ENCODE results near the gene DRAP1.

DRAP1 gene

DNA sequence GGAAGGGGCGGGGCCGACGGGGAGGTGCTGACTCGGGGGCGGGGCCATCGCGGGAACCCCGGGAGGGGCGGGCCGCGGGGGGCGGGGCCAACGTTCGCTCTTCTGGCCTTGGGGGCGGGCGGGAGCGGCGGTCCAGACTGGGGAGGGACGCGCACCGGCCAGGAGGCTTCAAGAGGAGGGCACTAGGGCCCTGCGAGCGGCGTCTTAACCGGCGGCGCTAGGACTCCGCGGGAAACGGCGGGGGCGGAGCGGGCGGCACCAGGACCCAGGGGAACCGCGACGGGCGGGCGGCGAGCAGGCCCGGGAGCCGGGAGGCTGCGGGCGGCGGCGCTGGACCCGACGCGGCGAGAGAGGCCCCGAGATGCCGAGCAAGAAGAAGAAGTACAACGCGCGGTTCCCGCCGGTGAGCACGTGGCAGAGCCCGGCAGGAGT is at the start of gene DRAP1:
Gene DRAP1 (plus strand): TSS at position 286 of the 432 bp plus-strand sequence. CDS start 76 bp downstream, at position 362.
- peak; percentile 98 to 99 for DNase-seq

- DNase-seq: no peak
These were observed 49.5 kb upstream of the DRAP1 start for GRCh38 chr11:65869643-65870306.

DNA sequence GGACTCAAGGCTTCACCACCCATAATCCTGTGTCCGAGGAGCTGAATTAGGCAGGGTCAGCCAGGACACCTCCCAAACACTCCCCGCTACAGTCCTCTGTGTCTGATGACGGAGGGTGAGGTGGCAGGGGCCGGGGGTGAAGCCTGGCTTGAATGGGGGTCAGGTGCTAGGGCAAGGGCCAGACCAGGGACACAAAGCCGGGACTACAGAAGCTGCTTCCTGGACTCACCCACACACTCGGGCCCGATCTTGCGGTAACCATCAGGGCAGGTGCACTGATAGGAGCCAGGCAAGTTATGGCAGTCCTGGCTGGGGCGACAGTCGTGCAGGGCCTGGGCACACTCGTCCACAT is 48.9 kb upstream of the DRAP1 start:
- no peak for DNase-seq

DNA sequence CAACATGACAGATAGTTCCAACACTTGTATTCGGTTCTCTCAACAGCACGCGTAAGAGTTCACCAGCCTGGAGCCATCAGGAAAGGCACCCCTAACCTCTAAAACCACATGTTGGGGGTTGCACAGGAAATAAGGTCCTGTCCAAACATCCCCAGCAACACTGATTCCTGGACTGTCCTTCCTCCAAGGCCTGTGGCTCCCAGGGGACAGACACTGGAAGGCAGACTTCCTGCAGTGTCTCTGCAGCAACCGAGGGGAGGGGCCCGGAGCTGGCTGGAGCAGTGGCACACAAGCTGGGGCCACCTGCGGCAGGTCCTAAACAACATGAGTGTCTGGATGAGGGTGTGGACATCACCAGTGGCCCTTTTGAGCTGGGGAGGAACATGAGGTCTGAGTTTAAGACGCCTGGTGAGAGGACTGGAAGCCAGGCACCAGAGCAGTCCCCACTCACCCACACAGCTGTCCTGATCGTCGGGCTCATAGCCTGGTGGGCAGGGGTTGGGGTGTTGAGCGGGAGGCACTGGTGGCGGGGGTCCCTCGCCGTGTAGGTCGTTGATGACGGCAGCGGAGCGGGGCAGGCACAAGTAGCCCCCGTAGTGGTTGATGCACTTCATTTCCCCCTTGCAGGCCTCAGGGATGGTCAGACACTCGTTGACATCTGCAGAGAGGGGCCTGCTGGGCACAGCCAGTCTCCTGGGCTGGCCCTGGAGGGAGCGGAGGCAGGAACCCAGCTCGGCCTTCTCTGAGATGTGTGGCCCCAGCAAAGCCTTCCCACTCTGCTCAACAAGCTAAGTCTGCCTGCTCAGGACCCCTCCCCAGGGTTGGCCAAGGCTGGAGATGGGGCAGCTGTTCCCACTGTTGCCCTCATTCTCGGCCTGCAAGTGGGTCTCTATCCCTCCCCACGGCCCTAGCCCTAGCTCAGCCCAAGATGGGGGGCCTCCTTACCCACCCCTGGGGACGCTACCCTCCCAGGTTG is 48.2 kb upstream of the DRAP1 start:
- DNase-seq: no peak

- DNase-seq: no peak
These were observed 47.2 kb upstream of the DRAP1 start for GRCh38 chr11:65871811-65872548.

- no peak for DNase-seq
These were observed 46.5 kb upstream of the DRAP1 start, which contains the start of gene EFEMP2 for GRCh38 chr11:65872586-65873317. TSS of gene EFEMP2 (minus strand) at chr11:65872800. CDS start at chr11:65872354, 446 bp downstream.

DNA sequence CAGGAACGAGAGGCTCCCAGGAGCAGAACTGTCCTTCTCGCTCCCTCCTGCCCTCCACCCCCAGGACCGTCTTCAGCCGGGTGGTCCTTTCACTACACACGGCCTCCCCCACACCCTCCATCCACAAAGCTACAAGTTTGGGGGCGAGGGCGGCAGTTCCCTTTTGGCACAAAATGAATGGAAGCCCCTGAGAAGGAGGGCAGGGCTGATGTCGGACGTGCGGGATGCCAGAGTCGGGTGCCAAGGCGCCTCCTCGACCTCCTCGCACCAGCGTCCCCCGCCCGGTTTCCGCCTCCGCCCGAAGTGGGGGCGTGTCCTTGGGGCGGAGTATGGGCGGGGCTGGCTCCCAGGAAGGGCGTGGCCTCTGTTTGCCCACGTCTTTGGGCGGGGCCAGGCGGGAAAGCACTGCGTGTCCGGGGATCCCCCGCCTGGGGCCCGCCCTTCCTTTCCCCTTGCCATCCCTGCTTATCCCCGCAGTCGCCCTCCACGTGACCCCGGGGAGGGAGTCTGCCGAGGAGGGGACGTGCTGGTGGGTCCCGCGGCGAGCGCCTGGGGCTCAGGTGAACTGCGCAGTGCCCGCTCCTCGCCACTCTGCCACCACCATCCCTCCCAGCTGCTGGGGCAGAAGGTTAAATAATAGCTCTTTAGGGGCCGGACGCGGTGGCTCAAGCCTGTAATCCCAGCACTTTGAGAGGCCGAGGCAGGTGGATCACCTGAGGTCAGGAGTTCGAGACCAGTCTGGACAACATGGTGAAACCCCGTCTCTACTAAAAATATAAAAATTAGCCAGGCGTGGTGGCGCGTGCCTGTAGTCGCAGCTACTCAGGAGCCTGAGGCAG is 45.7 kb upstream of the DRAP1 start:
- DNase-seq: peak; percentile 98

GRCh38 chr11:65879617-65880016 is 39.6 kb upstream of the DRAP1 start, which contains the start of gene CTSW:
TSS of gene CTSW (plus strand) at chr11:65879837. CDS start at chr11:65879855, 18 bp downstream.
- peak in 1 of 2 experiments; percentile 32 for DNase-seq

DNA sequence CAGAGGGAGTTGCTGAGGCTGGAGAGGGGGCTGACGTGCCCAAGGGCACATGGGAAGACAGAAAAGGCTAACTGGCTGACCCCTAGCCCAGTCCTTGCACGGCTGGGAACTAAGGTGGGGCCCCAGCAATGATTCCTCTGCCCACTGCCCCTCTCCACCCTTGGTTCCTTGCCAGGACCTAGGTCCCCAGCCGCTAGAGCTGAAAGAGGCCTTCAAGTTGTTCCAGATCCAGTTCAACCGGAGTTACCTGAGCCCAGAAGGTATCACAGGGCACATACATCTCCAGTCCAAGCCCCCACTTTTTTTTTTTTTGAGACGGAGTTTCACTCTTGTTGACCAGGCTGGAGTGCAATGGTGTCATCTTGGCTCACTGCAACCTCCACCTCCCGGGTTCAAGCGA is 39.2 kb upstream of the DRAP1 start:
- DNase-seq: no peak

DNA sequence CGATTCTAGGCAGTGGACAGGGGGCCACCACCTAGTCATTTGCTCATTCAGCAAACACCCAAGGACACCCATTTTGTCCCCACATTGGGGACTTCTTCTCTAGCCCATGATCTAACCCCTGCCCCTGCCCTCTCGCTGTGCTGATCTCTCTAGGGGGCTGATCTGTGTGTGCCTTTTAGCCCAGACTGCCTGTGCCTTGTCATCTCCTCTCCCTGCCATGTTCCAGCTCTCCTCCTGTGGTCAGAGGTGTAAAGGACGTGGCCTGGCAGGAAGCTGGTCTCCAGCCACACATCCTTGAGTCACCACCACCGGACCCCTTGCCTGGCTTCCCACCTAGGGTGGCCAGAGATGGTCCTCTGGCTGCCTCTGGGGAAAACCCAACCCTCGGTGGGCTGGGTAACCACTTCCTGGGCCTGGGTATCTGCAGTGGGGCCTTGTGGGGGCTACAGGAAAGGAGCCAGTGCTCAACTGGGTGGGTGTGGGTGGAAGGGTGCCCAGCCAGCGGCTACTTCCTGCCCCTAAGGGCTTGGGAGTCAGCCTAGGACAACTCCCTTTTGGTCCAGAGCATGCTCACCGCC is 38.3 kb upstream of the DRAP1 start:
- DNase-seq: no peak

GRCh38 chr11:65882120-65883057 is 36.8 kb upstream of the DRAP1 start:
- DNase-seq: no peak

GRCh38 chr11:65883058-65883761 is 36.0 kb upstream of the DRAP1 start:
- DNase-seq: no peak

DNA sequence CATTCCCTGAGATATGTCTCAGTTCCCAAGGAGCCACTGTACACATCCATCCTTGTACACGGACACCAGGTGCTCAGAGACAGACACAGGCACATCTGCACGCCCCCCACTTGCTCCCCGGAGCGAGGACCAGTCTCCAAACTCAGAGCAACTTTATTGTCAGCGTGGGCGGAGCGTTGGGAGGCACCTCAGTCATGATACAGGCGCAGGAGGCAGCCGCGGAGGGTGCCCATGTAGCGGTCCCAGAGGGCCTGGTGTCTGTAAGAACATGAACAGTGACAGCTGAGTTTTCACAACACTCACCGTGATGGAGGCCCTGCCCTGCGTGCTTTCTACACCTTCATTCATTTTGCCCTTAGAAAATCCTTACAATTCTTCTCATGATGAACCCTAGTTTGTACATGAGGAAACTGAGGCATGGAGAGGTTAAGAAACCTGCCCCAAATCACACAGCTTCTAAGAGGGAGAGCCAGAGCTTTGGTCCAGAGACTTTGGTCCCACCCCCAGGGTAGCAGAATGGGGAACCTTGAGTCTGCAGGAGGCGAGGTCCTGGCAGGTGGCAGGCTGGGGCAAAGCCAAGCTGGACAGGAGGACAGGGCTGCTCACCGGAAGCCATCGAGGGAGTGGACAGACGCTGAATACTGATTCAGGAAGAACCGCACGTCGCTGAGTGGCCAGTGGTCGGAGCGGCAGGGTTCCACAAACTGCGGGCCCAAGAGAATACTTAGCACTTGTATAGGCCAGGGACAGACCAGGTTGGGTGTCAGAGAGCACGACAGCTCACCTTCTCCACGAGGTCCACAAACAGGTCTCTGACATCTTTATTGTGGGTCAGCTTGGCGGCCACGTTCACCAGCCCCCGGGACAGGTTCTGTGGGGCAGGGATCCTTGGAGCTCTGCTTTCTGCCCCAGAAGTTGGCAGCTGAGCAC is 35.2 kb upstream of the DRAP1 start:
- DNase-seq: no peak

DNA sequence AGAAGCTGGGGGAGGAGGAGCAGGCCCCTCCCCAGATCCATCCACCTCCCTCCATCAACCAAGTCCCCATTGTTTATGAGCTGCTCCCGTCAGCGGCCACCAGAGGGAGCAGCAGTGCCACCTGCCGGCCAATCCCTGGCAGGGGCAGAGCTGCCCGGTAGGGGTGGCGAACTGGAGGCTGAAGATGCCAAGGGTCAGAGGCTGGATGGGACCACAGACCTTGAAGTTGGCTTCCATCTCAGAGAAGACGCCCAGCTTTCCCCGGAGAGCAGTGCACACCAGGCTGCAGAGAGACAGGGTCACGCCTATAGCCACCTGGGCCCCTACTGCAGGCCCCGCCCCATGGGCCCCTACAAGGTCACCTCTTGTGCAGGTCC is 34.5 kb upstream of the DRAP1 start:
- peak; percentile 84 to 86 for DNase-seq

DNA sequence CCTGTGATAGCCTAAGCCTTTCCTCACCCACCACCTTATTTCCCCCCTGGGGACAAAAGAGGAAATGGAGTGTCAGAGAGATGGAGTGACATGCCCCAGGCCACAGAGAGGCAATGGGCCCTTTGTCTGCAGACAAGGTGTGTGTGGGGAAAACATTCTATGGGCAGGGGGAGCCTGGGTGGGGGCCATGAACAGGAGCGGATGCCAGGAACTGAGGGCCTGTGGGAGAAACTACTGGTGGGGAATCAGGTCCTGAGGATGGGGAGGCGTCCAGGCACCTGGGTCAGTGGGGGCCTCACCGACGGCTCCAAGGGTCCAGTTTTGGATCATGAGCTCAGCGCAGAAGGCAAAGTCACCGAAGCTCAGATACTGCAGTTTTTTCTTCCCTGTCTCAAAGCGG is 34.0 kb upstream of the DRAP1 start:
- DNase-seq: no peak

- DNase-seq: no peak
These were observed 33.3 kb upstream of the DRAP1 start for GRCh38 chr11:65885808-65886536.
